ENCODE results near the gene PMS2.
"Not testable (repeated sequence)": the region's sequence is repeated elsewhere in the genome, so short reads cannot be mapped to it uniquely, and the experiment has no call there.

Gene PMS2, protein sequence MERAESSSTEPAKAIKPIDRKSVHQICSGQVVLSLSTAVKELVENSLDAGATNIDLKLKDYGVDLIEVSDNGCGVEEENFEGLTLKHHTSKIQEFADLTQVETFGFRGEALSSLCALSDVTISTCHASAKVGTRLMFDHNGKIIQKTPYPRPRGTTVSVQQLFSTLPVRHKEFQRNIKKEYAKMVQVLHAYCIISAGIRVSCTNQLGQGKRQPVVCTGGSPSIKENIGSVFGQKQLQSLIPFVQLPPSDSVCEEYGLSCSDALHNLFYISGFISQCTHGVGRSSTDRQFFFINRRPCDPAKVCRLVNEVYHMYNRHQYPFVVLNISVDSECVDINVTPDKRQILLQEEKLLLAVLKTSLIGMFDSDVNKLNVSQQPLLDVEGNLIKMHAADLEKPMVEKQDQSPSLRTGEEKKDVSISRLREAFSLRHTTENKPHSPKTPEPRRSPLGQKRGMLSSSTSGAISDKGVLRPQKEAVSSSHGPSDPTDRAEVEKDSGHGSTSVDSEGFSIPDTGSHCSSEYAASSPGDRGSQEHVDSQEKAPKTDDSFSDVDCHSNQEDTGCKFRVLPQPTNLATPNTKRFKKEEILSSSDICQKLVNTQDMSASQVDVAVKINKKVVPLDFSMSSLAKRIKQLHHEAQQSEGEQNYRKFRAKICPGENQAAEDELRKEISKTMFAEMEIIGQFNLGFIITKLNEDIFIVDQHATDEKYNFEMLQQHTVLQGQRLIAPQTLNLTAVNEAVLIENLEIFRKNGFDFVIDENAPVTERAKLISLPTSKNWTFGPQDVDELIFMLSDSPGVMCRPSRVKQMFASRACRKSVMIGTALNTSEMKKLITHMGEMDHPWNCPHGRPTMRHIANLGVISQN

DNA sequence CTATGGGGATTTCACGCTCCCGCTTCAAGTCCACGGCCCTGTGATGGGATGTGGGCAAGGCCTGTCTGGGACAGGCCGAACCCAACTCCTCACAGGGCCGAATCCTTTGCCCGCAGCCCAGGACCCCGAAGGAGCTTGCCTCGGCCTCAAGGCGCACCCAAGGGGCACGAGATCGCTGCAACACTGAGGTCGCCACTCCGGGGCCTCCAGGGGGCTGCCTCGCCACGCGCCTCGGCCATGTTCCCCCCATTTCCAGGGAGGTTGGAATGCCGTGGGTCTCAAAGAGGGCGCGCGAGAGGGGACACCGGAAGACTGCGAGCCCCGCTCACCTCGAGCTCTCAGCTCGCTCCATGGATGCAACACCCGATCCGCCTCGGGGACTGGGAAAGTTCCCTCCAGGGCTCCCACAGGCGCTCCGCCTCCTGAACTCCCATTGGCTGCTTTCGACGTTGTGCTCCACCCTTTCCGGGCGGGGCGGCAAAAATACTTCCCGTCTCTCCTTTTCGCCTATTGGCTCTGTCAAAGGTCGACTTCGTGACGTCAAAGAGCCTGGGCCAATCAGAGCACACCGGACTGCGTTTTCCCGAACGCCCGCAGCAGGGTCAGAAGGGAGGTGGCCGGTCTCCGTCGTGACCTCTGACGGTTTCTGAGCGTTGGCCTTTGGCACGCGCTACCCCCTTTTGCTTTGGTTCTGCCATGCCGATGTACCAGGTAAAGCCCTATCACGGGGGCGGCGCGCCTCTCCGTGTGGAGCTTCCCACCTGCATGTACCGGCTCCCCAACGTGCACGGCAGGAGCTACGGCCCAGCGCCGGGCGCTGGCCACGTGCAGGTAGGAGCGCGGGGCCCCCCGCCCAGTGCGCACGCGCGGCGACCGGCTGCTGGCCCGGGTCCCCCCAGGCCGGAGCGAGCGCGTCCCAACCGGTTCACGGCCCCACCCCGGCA lies at the start of gene PMS2, which contains the start of gene AIMP2:
PMS2 (minus strand) TSS at position 382 of the 944 bp plus-strand sequence; CDS start at position 352, 30 bp downstream.
AIMP2 (plus strand) TSS at position 605 of the 944 bp plus-strand sequence; CDS start at position 697, 92 bp downstream.
- DNase-seq = peak; percentile 94

GRCh38 chr7:6057316-6058129 lies 48.7 kb upstream of the PMS2 start:
- no peak for DNase-seq

GRCh38 chr7:6056616-6057015 lies 47.8 kb upstream of the PMS2 start:
- no peak for DNase-seq

GRCh38 chr7:6051185-6051584 lies 42.3 kb upstream of the PMS2 start:
- DNase-seq = not testable (repeated sequence)

DNA sequence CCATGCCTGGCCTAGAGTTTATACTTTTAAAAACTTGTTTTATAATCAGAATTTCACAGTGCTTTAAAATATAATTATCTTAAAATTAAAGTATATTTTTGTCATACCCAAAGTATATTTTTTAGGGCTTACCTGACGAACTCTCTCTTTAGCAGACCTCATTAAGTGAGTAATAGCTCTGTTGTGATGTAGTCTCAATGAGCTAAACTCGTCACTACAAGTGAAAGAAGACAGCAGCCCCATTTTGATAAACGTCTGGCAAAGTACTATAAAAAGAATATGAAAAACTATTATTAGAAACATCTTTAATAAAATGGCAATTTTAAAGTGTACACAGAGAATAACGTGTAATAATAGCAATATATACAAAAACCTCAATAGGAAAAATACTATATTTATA lies 40.9 kb upstream of the PMS2 start:
- no peak for DNase-seq

DNA sequence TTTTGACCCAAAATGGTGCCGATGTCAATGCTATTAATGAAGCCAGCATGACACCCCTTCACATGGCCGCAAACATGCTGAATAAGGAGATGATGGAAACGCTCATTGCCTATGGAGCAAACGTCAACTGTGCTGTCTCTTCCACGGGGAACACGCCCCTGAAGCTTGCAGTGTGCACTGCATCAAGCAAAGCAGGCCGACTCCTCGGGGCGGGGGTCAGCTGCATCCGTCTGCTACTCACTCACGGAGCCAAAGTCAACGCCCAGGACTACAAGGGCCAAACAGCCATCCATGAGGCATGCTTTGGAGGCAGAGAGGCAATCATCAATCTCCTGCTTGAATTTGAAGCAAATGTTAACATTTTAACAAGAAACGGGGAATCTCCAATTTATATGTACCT lies 26.8 kb upstream of the PMS2 start:
- no peak for DNase-seq

DNA sequence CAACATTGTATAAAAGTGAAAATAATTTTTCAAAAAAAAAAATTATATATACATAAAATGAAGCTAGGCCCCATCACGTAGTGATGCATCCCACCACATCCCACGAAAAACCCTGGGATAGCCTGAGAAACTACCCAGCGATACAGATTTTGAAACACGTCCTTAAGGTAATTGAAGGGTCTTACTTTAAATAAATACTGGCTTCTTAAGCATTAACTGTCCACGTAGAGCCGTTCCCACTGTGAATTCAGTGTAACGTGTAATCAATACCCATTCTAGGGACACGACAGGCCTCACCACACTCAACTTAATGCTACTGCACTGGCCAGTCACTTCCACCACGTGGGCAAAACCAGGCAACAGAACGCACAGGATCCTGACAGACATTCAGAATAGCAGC lies 26.3 kb upstream of the PMS2 start:
- DNase-seq = no peak

DNA sequence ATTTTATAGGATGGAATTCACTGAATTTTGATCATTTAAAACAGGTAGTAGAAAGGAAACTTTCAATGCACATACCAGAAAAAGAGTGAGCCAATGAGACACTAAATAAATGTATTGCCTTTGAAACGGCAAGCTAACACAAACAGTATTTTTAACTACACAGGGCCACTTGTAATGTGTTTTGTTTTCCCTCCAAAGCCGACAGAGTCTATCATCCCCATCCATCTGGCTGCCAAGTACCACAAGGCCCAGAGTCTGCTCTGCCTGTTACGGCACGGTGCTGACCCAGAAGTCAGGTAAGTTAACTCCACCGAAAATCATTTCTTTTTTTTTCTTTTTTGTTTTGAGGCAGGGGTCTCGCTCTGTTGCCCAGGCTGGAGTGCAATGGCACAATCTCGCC lies 23.8 kb upstream of the PMS2 start:
- no peak for DNase-seq

GRCh38 chr7:6032167-6032566 lies 23.3 kb upstream of the PMS2 start:
- DNase-seq = no peak

DNA sequence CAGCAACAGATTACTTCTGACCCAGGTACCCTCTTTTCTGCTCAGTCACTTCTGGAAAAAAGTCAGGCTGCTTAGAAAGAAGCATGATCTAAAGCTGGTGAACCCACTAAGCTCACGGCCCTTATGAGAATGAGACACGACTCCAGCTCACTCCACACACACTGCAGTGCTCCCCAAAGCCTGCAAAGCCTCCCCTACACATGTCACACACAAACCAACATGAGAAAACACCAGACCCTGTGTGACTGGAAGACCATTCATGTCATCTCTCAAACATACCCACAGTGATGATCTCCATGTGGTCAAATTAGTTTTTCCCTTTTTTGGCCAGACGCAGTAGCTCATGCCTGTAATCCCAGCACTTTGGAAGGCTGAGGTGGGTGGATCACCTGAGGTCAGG lies 22.7 kb upstream of the PMS2 start:
- DNase-seq = no peak

DNA sequence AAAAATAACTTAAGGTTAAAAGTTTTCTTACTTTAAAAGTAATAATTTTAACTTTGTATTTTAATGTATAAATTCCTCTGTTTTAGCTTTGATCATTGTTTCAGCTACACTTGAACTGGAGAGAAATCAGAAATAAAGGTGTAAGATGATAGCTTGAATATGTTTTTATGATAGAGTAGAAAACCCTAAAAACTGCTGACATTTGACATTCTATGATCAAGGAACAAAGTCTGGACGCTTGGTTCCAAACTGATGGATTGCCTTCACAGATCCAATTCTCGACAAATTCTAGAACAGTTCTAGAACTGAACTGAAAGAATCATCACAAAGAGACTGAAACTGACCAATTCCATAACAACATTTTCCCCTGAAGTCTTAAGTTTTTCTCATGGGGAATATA lies 22.1 kb upstream of the PMS2 start, which contains the start of gene ANKRD61:
ANKRD61 (plus strand) TSS at position 389 of the 400 bp plus-strand sequence; CDS start at position 389, 0 bp downstream.
- no peak for DNase-seq

GRCh38 chr7:6028563-6028962 lies 19.7 kb upstream of the PMS2 start:
- DNase-seq = no peak

DNA sequence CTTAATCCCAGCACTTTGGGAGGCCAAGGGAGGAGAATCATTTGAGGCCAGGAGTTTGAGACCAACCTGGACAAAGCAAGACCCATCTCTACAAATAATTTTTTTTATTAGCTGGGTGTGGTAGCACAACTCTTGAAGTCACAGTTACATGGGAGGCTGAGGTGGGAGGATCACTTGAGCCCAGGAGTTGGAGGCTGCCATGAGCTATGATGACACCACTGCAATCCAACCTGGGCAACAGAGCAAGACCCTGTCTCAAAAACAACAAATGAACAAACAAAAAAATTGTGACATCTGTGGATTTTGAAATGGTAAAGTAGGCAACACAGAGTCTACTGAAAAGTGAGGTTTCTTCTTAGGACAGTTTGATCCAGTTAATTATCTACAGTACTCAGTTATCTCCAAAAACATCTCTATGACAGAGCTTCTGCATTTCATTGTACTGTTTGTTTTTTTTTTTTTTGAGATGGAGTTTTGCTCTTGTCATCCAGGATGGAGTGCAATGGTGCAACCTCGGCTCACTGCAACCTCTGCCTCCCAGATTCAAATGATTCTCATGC lies 19.0 kb upstream of the PMS2 start:
- DNase-seq = no peak

- DNase-seq = no peak
Measured at GRCh38 chr7:6026820-6027311, 18.0 kb upstream of the PMS2 start.

- DNase-seq = no peak
Measured at GRCh38 chr7:6026011-6026819, 17.4 kb upstream of the PMS2 start.

DNA sequence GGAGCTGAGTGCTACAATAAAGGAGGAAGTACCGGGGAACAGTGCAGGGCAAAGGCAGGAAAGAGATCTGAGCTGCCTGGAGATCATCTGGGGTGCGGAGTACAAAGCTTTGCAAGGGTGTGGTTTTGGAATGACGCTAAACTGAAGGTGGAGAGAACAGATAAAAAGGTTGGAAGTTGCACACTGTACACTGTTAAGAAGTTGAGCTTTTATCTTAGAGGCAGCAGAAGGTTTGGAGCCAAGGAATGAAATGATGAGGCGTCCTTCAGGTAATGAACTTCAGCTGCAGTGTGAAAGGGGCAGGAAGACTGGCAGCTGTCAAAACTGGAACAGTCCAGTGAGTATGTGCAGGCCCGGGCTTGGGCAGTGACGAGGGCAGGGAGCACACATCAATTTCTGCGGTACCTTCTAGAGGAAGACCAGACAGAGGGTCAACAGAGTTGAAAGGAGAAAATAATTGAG lies 15.2 kb upstream of the PMS2 start:
- no peak for DNase-seq

GRCh38 chr7:6022707-6023106 lies 13.9 kb upstream of the PMS2 start:
- DNase-seq = no peak

DNA sequence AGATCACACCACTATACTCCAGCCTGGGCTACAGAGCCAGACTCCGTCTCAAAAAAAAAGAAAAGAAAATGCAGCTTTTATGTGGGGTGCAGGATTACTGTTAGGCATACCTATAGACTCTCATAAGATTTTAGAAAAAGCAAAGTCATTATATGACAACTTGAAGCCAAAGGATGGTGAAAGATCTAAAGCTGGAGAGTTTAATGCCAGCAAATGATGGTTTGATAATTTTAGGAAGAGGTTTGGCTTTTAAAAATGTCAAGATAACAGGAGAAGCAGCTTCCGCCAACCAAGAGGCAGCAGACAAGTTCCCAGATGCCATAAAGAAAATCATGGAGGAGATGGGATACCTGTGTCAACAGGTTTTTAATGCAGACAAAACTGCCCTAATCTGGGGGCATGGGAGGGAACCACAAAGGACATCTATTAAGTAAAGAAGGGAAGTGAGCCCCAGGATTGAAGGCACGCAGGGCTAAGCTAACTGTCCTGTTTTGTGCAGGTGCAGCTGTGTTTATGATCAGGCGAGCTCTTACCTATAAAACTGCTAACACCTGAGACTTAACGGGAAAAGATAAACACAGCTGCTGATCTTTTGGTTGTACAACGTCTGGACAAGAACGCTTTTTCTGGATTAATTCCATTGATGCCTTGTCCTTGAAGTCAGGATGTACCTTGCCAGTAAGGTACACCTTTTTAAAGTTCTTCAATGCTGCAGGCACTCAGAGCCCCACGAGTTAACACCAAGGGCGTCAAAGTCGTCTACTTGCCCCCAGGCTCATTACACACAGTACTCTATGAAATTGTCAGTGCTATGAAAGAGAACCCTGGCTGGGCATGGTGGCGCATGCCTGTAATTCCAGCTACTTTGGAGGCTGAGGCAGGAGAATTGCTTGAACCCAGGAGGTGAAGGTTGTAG lies 11.8 kb upstream of the PMS2 start:
- peak; percentile 73 for DNase-seq

- no peak for DNase-seq
Measured at GRCh38 chr7:6016653-6016966, 7.8 kb upstream of the PMS2 start.
